ENCODE measurements around the gene NSUN5. TPM values are rescaled to one million over a fixed set of nuclear protein-coding genes. Genes with fewer than 3 reads are reported as not detected.

The NSUN5 gene
- total RNA-seq, 4 donors from 2014 or later: 21.6 to 31.5 (median 27.1) TPM

DNA sequence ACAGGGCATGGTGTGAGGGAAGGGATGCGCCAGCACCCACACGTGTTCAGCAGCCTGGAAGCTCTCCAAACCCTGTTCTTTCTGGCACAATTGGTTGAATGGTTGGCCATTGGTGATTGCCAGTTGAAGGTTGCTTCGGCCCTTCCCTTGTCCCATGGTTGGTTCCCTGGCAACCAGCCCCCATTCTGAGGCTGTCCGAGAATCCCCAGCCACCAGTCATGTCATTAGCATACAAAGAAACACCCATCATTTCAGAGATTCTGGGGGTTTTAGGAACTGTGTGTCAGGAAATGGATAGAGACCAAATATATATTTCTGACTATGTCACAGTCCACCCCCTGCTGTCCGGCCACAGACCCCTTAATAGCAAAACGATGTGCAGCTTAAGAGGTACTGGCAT, 41.1 kb upstream of the NSUN5 start:
- peaks cover 0 to 13% (median 0%) of the 10 kb centered on the region in 4 donors for H3K27me3 ChIP-seq
- peaks cover 0 to 10% (median 3%) of the 10 kb centered on the region in 4 donors for H3K9me3 ChIP-seq
- no peaks in the 10 kb centered on the region for H3K36me3 ChIP-seq
- intact Hi-C loops (cut with DNase I): no loop called here
- WGBS: 79% methylated on average over 6 of the region's 6 CpGs
- H3K4me3 ChIP-seq: no peak overlapping the region
- no peak overlapping the region for H3K27ac ChIP-seq (replicated peaks in 1 of 4)
- DNase-seq (ENCODE audit: extremely low spot score): no peak
- H3K4me1 ChIP-seq: no peaks in the 10 kb centered on the region
- TF ChIP-seq EP300 (IDR thresholded peaks at IDR 0.05) (no peak), POLR2A (IDR thresholded peaks at IDR 0.05; ENCODE audit: low read depth) (no peak), POLR2AphosphoS5 (IDR thresholded peaks at IDR 0.05) (no peak)
- TF ChIP-seq, protein P1, sequence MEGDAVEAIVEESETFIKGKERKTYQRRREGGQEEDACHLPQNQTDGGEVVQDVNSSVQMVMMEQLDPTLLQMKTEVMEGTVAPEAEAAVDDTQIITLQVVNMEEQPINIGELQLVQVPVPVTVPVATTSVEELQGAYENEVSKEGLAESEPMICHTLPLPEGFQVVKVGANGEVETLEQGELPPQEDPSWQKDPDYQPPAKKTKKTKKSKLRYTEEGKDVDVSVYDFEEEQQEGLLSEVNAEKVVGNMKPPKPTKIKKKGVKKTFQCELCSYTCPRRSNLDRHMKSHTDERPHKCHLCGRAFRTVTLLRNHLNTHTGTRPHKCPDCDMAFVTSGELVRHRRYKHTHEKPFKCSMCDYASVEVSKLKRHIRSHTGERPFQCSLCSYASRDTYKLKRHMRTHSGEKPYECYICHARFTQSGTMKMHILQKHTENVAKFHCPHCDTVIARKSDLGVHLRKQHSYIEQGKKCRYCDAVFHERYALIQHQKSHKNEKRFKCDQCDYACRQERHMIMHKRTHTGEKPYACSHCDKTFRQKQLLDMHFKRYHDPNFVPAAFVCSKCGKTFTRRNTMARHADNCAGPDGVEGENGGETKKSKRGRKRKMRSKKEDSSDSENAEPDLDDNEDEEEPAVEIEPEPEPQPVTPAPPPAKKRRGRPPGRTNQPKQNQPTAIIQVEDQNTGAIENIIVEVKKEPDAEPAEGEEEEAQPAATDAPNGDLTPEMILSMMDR (IDR thresholded peaks at IDR 0.05): no peak

DNA sequence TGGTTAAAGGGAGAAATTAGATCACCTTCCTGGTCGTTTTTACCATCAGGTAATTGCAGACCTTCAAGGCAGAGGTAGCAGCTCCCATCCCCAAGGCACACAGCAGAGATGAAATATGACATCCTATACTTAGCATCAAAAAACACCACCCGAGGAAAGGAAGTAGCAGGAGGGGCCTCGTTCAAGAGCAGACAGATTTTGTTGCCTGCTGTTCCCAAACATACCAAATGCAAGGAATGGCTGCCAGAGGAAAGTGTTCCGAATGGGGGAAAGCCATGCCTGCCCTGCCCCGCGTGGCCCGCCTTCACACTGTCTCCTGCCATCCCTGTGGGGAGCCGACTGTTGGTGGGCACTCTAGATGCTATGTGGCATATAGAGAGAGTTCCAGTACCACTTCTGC, 37.3 kb upstream of the NSUN5 start:
- Histone ChIP-seq H3K36me3 (no peaks in the 10 kb centered on the region), H3K9me3 (no peaks in the 10 kb centered on the region), H3K27me3 (peaks cover 0 to 13% (median 0%) of the 10 kb centered on the region in 4 donors), H3K27ac (replicated peaks in 1 of 4) (no peak overlapping the region), H3K4me3 (no peak overlapping the region), H3K4me1 (peaks cover 0 to 7% (median 6%) of the 10 kb centered on the region in 4 donors)
- intact Hi-C loops (cut with DNase I): no loop called here
- no peak for DNase-seq (ENCODE audit: extremely low spot score)
- 73% methylated on average over 8 of the region's 8 CpGs for WGBS
- TF ChIP-seq POLR2A (IDR thresholded peaks at IDR 0.05; ENCODE audit: low read depth): no peak
- TF ChIP-seq, protein P1 (IDR thresholded peaks at IDR 0.05): no peak
- no peak for TF ChIP-seq EP300 (IDR thresholded peaks at IDR 0.05)

DNA sequence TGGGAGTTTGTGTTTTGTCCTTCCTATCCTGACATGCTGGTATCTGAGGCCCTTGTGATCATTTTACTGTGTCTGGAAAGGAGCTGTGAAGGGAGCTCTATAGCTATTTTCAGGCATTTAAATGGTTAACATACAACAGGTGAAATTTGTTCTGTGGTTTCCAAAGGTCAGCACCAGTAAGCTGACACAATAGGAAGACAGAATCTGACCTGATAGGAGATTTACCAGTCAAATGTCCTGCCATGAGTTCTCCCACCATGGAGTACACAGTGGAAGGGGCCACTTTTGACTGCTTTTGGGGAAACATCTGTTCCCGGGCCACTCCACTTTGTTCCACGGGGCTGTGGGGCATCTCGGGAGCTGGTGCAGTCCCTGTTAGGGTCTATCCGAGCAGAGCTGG, 36.9 kb upstream of the NSUN5 start:
- Histone ChIP-seq H3K9me3 (no peaks in the 10 kb centered on the region), H3K27ac (replicated peaks in 1 of 4) (no peak overlapping the region), H3K4me1 (peaks cover 0 to 7% (median 6%) of the 10 kb centered on the region in 4 donors), H3K4me3 (no peak overlapping the region), H3K36me3 (no peaks in the 10 kb centered on the region), H3K27me3 (peaks cover 0 to 16% (median 0%) of the 10 kb centered on the region in 4 donors)
- DNase-seq (ENCODE audit: extremely low spot score): no peak
- WGBS: 77% methylated on average over 4 of the region's 4 CpGs
- no peak for TF ChIP-seq EP300 (IDR thresholded peaks at IDR 0.05)
- TF ChIP-seq POLR2AphosphoS5 (IDR thresholded peaks at IDR 0.05): no peak
- TF ChIP-seq, protein P1 (IDR thresholded peaks at IDR 0.05): no peak
- TF ChIP-seq POLR2A (IDR thresholded peaks at IDR 0.05; ENCODE audit: low read depth): no peak
- intact Hi-C loops (cut with DNase I): no loop called here

DNA sequence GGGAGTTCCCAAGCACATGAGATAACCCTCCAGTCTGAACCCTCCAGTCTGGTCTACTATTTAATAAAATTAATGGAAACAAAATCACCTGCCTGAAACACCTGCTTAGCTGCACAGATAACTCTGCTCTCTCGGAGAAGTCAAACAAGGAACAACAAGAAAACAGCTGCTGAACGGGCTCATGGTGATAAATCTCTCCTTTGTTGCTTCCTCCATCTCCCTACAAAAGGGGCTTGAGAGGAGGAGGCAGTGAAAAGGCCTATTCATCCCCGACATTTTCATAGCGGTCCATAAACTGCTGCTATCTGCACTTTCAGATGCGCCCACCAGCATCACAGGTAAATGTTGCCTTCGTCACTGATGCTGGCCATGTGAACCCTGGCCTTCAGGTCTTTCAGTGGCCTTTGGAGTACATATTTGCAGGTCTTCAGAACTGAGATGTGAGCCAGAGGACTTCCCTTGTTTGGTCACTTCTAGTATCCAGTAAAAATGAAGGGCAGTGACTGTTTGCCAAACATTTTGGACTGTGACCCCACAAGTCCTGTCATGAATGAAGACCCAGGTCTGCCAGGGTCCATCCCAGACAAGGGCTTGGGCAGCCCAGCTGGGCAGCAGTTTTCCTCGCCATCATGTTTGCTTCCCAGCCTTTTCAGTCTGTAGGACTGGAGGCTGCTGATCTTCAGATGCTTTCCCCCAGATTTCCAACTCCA, 35.2 kb upstream of the NSUN5 start:
- intact Hi-C loops (cut with DNase I): loop anchor here (5.0 kb wide), 1 partner anchor 108 kb away; no protein-coding TSS in a partner anchor
- TF ChIP-seq, protein P1 (IDR thresholded peaks at IDR 0.05): no peak
- no peak for TF ChIP-seq EP300 (IDR thresholded peaks at IDR 0.05)
- TF ChIP-seq POLR2A (IDR thresholded peaks at IDR 0.05; ENCODE audit: low read depth): no peak
- no peak for TF ChIP-seq POLR2AphosphoS5 (IDR thresholded peaks at IDR 0.05)
- no peak for DNase-seq (ENCODE audit: extremely low spot score)
- WGBS: 90% methylated on average over 7 of the region's 7 CpGs
- Histone ChIP-seq H3K27me3 (peaks cover 0 to 21% (median 0%) of the 10 kb centered on the region in 4 donors), H3K4me3 (no peak overlapping the region), H3K27ac (replicated peaks in 1 of 4) (no peak overlapping the region), H3K36me3 (no peaks in the 10 kb centered on the region), H3K9me3 (no peaks in the 10 kb centered on the region), H3K4me1 (peaks cover 0 to 7% (median 6%) of the 10 kb centered on the region in 4 donors)

Measured in esophagus muscularis mucosa (tissue), 4 donors.